GM12878 (cell line): Measurements from ENCODE around the gene ACSF3. TPM values are rescaled to one million over a fixed set of nuclear protein-coding genes. Genes with fewer than 3 reads are reported as not detected.
A peak's percentile ranks its signal among the peaks of the same experiment; 100 is the strongest.

ENCODE experiments used
- ATAC-seq: fragments of 200-7000 bp; cut with Tn5 transposase; 3 replicates; pipeline ENCODE4 v1.9.1; 2020; ENCODE audit warnings: mild to moderate bottlenecking, moderate library complexity
- BruUV-seq: library from RNA; stranded (reverse); fragments of 400-500 nt; replicated peaks from 2 replicates; lab custom pipeline; 2021; lab: Mats Ljungman, UMichigan
- CTCF ChIA-PET: fragments of 300-600 bp; sonication (Branson Sonifier 250); formaldehyde crosslinking; extraction: SDS; loops from one replicate; lab custom pipeline; 2021; ENCODE audit warnings: inconsistent platforms; lab: Yijun Ruan, JAX
- POLR2A ChIA-PET: fragments of 350-600 bp; formaldehyde crosslinking; extraction: SDS; loops from one replicate; lab custom pipeline; 2021; ENCODE audit warnings: inconsistent platforms; lab: Charles Lee
- RAD21 ChIA-PET: fragments of 300-600 bp; sonication (Branson Sonifier 250); formaldehyde crosslinking; loops from one replicate; lab custom pipeline; 2023; ENCODE audit warnings: antibody characterized with exemption; ENCODE audit not compliant: unreplicated experiment; lab: Charles Lee
- SMC1A ChIA-PET: fragments of 300-600 bp; sonication (Branson Sonifier 250); formaldehyde crosslinking; loops from one replicate; lab custom pipeline; 2023; ENCODE audit not compliant: unreplicated experiment, uncharacterized antibody; lab: Charles Lee
- DNase-seq: peaks from one replicate; pipeline ENCODE4 v3.0.0-alpha.2; 2011; ENCODE audit warnings: low read depth, low spot score
- FAIRE-seq: peaks from 3 replicates; lab custom pipeline; 2011; peaks lifted over from hg19 to GRCh38; lab: Jason Lieb, UNC
- H2AFZ ChIP-seq: 2 replicates; pipeline ENCODE4 v1.6.0; 2011; ENCODE audit warnings: low read depth, low read length, control low read depth; ENCODE audit not compliant: control insufficient read depth
- H3K27ac ChIP-seq: 2 replicates; pipeline ENCODE4 v1.5.1; 2011; ENCODE audit warnings: control low read depth; ENCODE audit not compliant: control insufficient read depth, insufficient read depth
- H3K27me3 ChIP-seq, 2 experiments: replicated peaks in 1 of 2; 2 replicates each; pipeline versions ENCODE4 v1.6.0 to v1.6.1; 2011; ENCODE audit warnings: low read length in 1 of 2; ENCODE audit not compliant: control insufficient read depth in 2 of 2, insufficient read depth in 2 of 2
- H3K36me3 ChIP-seq, 2 experiments: 2 replicates each; pipeline ENCODE4 v1.5.1; 2011; ENCODE audit warnings: low read length in 1 of 2; ENCODE audit not compliant: control insufficient read depth in 2 of 2, insufficient read depth in 2 of 2
- H3K4me1 ChIP-seq: 2 replicates; pipeline ENCODE4 v1.6.1; 2011; ENCODE audit warnings: mild to moderate bottlenecking, low read length, moderate library complexity, mixed read lengths; ENCODE audit not compliant: control insufficient read depth, insufficient read depth
- H3K4me2 ChIP-seq: 2 replicates; pipeline ENCODE4 v1.6.0; 2011; ENCODE audit warnings: control low read depth; ENCODE audit not compliant: control insufficient read depth, insufficient read depth
- H3K4me3 ChIP-seq: fragments of 200-600 bp; sonication (generic); 2 replicates; pipeline ENCODE4 v1.5.1; 2016
- H3K79me2 ChIP-seq: 2 replicates; pipeline ENCODE4 v1.6.0; 2011; ENCODE audit warnings: low read length; ENCODE audit not compliant: control insufficient read depth, insufficient read depth
- H3K9ac ChIP-seq: 2 replicates; pipeline ENCODE4 v1.8.0; 2011; ENCODE audit warnings: low read length, control low read depth, mixed read lengths; ENCODE audit not compliant: control insufficient read depth, insufficient read depth
- H3K9me3 ChIP-seq: replicated peaks from 3 replicates; pipeline ENCODE4 v1.5.1; 2011; ENCODE audit warnings: mild to moderate bottlenecking, low read length; ENCODE audit not compliant: control insufficient read depth, insufficient read depth
- H4K20me1 ChIP-seq: 2 replicates; pipeline ENCODE4 v1.6.0; 2011; ENCODE audit not compliant: control insufficient read depth, insufficient read depth
- CHD2 ChIP-seq: IDR thresholded peaks from 2 replicates; pipeline ENCODE4 v1.6.1; 2011; ENCODE audit warnings: low read depth, low read length, improper control_type of control experiment, borderline replicate concordance
- DPF2 ChIP-seq: fragments of 450-650 bp; IDR thresholded peaks from 2 replicates; pipeline ENCODE4 v1.6.1; 2017; ENCODE audit warnings: mild to moderate bottlenecking
- E2F4 ChIP-seq: IDR thresholded peaks from 2 replicates; pipeline ENCODE4 v1.6.1; 2012; ENCODE audit warnings: low read depth, low read length, improper control_type of control experiment
- E2F8 ChIP-seq: fragments of 450-650 bp; IDR thresholded peaks from 2 replicates; pipeline ENCODE4 v1.6.1; 2018; ENCODE audit warnings: mild to moderate bottlenecking, low read depth, moderate library complexity; ENCODE audit not compliant: partially characterized antibody
- GABPA ChIP-seq: IDR thresholded peaks from 2 replicates; pipeline ENCODE4 v1.6.1; 2014; ENCODE audit warnings: antibody characterized with exemption, low read depth, mild to moderate bottlenecking, inconsistent platforms
- IRF3 ChIP-seq: fragments of 450-650 bp; IDR thresholded peaks from 2 replicates; pipeline ENCODE4 v1.6.1; 2014; ENCODE audit warnings: mild to moderate bottlenecking
- NRF1 ChIP-seq: conservative IDR thresholded peaks from 2 replicates; pipeline ENCODE4 v1.6.1; 2011; ENCODE audit warnings: mild to moderate bottlenecking, low read depth, low read length, improper control_type of control experiment
- RBBP5 ChIP-seq: fragments of 200-600 bp; sonication (generic); conservative IDR thresholded peaks from 2 replicates; pipeline ENCODE4 v1.6.1; 2016
- WGBS: methylation state at CpG from one replicate; pipeline ENCODE4 v1.1.6; 2016; ENCODE audit warnings: low lambda C conversion rate; ENCODE audit not compliant: insufficient replicate concordance, insufficient coverage; ENCODE audit errors: missing lambda C conversion rate; 5-methylcytosine and 5-hydroxymethylcytosine counted together
- in situ Hi-C: fragments of 300-500 bp; cut with MboI; formaldehyde crosslinking; loops from 9 replicates; pipeline ENCODE4 v1.14.3; 2018; ENCODE audit warnings: mixed read lengths
- intact Hi-C: fragments of 100-400 bp; cut with micrococcal nuclease; formaldehyde crosslinking; loops from one replicate; pipeline ENCODE4 v1.14.2; 2022; ENCODE audit not compliant: unreplicated experiment
- polyA plus RNA-seq, 11 experiments: library from polyadenylated mRNA; depleted of rRNA in 4 of 11; unstranded in 6 of 11; stranded (reverse) in 5 of 11; fragments of >200 nt; fragmentation: Nextera tagmentation in 4 of 11; fragmentation: Illumina TruSeq in 1 of 11; extraction: Ambion mirVana in 4 of 11; extraction: Trizol in 1 of 11; gene quantifications; 1 replicate in 1 of 11; 2 replicates in 10 of 11; pipeline versions ENCODE4 v1.2.1 to v1.2.3, GENCODE V29; 2011 to 2016; ENCODE audit warnings: inconsistent platforms in 2 of 11, missing spikeins in 2 of 11, low read depth in 1 of 11
- total RNA-seq, 4 experiments: library from RNA; depleted of rRNA in 3 of 4; stranded (reverse); fragments of >200 nt in 3 of 4; fragmentation: Illumina TruSeq in 1 of 4; extraction: Trizol in 1 of 4; gene quantifications; 2 replicates each; pipeline versions ENCODE4 v1.2.1 to v1.2.3, GENCODE V29; 2013 to 2021
- TF ChIP-seq, protein P1 (sequence below): fragments of 450-650 bp; IDR thresholded peaks from 2 replicates; pipeline ENCODE4 v1.6.1; 2016; ENCODE audit warnings: mild to moderate bottlenecking

ACSF3 gene
- total and polyA plus RNA-seq, 10 of the 15 experiments (the other 5 are each of a cell fraction or from before 2014, with no cell fraction given): 1.0 to 44.4 (median 25.8) TPM

GRCh38 chr16:89111263-89111662 is 17.6 kb downstream of the ACSF3 start:
- no peaks in the 10 kb centered on the region for H3K27me3 ChIP-seq
- intact Hi-C loops: no loop called here
- no peak overlapping the region for H3K4me3 ChIP-seq
- H3K4me2 ChIP-seq: no peak overlapping the region
- H4K20me1 ChIP-seq: no peaks in the 10 kb centered on the region
- no peak overlapping the region for H3K27ac ChIP-seq
- BruUV-seq: no TSS peak
- RAD21 ChIA-PET: no interaction called here
- WGBS: 98% methylated on average over 17 of the region's 22 CpGs
- CTCF ChIA-PET: no interaction called here
- peaks cover 21% of the 10 kb centered on the region in 2 experiments; a peak in 3 of 4 replicates for H3K36me3 ChIP-seq
- no peak overlapping the region for H2AFZ ChIP-seq
- TF ChIP-seq IRF3 (no peak), DPF2 (no peak)
- H3K9me3 ChIP-seq: no peaks in the 10 kb centered on the region
- POLR2A ChIA-PET: no interaction called here
- DNase-seq (no peak), ATAC-seq (no peak), FAIRE-seq (no peak)
- no peak overlapping the region for H3K9ac ChIP-seq
- in situ Hi-C loops: no loop called here
- SMC1A ChIA-PET: no interaction called here
- H3K79me2 ChIP-seq: no peaks in the 10 kb centered on the region; the same call in 1 of the 2 replicates
- peaks cover 32% of the 10 kb centered on the region for H3K4me1 ChIP-seq

- Histone ChIP-seq H3K79me2 (no peaks in the 10 kb centered on the region; the same call in 1 of the 2 replicates), H3K4me3 (no peak overlapping the region), H3K36me3 (peaks cover 14% of the 10 kb centered on the region in 2 experiments; a peak in 3 of 4 replicates), H3K9ac (no peak overlapping the region), H3K27me3 (no peaks in the 10 kb centered on the region), H3K27ac (no peak overlapping the region), H4K20me1 (no peaks in the 10 kb centered on the region), H3K4me2 (no peak overlapping the region), H2AFZ (no peak overlapping the region), H3K4me1 (peaks cover 32% of the 10 kb centered on the region), H3K9me3 (no peaks in the 10 kb centered on the region)
- intact Hi-C loops: no loop called here
- CTCF ChIA-PET: interaction anchor here (0.9 kb wide), 1 partner anchor 15 kb away, joined by 3 read pairs; no protein-coding TSS in a partner anchor
- in situ Hi-C loops: no loop called here
- DNase-seq: no peak
- WGBS: 82% methylated on average over 23 of the region's 26 CpGs
- POLR2A ChIA-PET: no interaction called here
- RAD21 ChIA-PET: interaction anchor here (1.7 kb wide), 1 partner anchor 16 kb away, joined by 7 read pairs; no protein-coding TSS in a partner anchor
- no peak for ATAC-seq
- FAIRE-seq: no peak
- SMC1A ChIA-PET: interaction anchor here (0.8 kb wide), 1 partner anchor 15 kb away, joined by 3 read pairs; no protein-coding TSS in a partner anchor
- no TSS peak for BruUV-seq
- TF ChIP-seq E2F4 (no peak), E2F8 (no peak), RBBP5 (no peak), CHD2 (no peak), NRF1 (no peak), GABPA (no peak)
- TF ChIP-seq, protein P1, sequence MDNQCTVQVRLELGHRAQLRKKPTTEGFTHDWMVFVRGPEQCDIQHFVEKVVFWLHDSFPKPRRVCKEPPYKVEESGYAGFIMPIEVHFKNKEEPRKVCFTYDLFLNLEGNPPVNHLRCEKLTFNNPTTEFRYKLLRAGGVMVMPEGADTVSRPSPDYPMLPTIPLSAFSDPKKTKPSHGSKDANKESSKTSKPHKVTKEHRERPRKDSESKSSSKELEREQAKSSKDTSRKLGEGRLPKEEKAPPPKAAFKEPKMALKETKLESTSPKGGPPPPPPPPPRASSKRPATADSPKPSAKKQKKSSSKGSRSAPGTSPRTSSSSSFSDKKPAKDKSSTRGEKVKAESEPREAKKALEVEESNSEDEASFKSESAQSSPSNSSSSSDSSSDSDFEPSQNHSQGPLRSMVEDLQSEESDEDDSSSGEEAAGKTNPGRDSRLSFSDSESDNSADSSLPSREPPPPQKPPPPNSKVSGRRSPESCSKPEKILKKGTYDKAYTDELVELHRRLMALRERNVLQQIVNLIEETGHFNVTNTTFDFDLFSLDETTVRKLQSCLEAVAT: peak; percentile 58; the same call in 1 of the 2 replicates
These were observed 18.9 kb downstream of the ACSF3 start for GRCh38 chr16:89112377-89113151.
